A549 (cell line): Measurements from ENCODE around the gene GPM6B. TPM values are rescaled to one million over a fixed set of nuclear protein-coding genes. Genes with fewer than 3 reads are reported as not detected.

Experiments
- ATAC-seq, 2 experiments: fragments of 200-7000 bp in 1 of 2; fragments of >200 bp in 1 of 2; cut with Nextera tagmentation in 1 of 2; cut with Tn5 transposase in 1 of 2; 3 replicates each; pipeline versions ENCODE4 v1.8.0 to v1.9.1; 2018 to 2020; ENCODE audit warnings: mild to moderate bottlenecking in 1 of 2, moderate library complexity in 1 of 2
- CTCF ChIA-PET: fragments of 300-600 bp; sonication (Branson Sonifier 250); formaldehyde crosslinking; extraction: SDS; loops from one replicate; lab custom pipeline; 2021; ENCODE audit warnings: antibody characterized with exemption, inconsistent platforms; lab: Yijun Ruan, JAX
- POLR2A ChIA-PET: fragments of 350-600 bp; formaldehyde crosslinking; extraction: SDS; loops from one replicate; lab custom pipeline; 2021; ENCODE audit warnings: antibody characterized with exemption, inconsistent platforms; lab: Yijun Ruan, JAX
- DNase-seq, 2 experiments: peaks; one replicate each; pipeline versions ENCODE4 v3.0.0 to v3.0.0-alpha.2; 2011 to 2016; ENCODE audit warnings: low read depth in 1 of 2, low spot score in 1 of 2
- FAIRE-seq: peaks from 2 replicates; lab custom pipeline; 2011; peaks lifted over from hg19 to GRCh38; lab: Jason Lieb, UNC
- H3K27ac ChIP-seq, 2 experiments: fragments of >200 bp; sonication (Bioruptor Twin); formaldehyde crosslinking; 3 replicates each; pipeline ENCODE4 v1.5.1; 2016 to 2017
- H3K4me1 ChIP-seq: fragments of >200 bp; sonication (Bioruptor Twin); formaldehyde crosslinking; 3 replicates; pipeline ENCODE4 v1.6.1; 2016
- H3K4me2 ChIP-seq: fragments of >200 bp; sonication (Bioruptor Twin); formaldehyde crosslinking; 3 replicates; pipeline ENCODE4 v1.6.1; 2016
- H3K4me3 ChIP-seq: fragments of >200 bp; sonication (Bioruptor Twin); formaldehyde crosslinking; 3 replicates; pipeline ENCODE4 v1.5.1; 2016
- H3K9me3 ChIP-seq: fragments of >200 bp; sonication (Bioruptor Twin); formaldehyde crosslinking; 3 replicates; pipeline ENCODE4 v1.6.1; 2016
- BHLHE40 ChIP-seq: IDR thresholded peaks from 2 replicates; pipeline ENCODE4 v1.6.1; 2012; ENCODE audit warnings: low read depth, low read length, inconsistent platforms
- CBX8 ChIP-seq: fragments of 200-600 bp; sonication (generic); IDR thresholded peaks from 2 replicates; pipeline ENCODE4 v1.6.1; 2016
- CHD4 ChIP-seq: fragments of 200-600 bp; sonication (generic); IDR thresholded peaks from 2 replicates; pipeline ENCODE4 v1.6.1; 2016; ENCODE audit warnings: antibody characterized with exemption, mild to moderate bottlenecking, borderline replicate concordance
- FOSL2 ChIP-seq, 2 experiments: fragments of 450-650 bp in 1 of 2; fragments of >200 bp in 1 of 2; sonication (Bioruptor Twin) in 1 of 2; formaldehyde crosslinking; IDR thresholded peaks; 2 replicates each; pipeline versions ENCODE4 v1.5.0 to v1.6.1; 2016 to 2020; ENCODE audit warnings: mild to moderate bottlenecking in 1 of 2, moderate library complexity in 1 of 2
- FOXS1 ChIP-seq: fragments of 250-450 bp; sonication (Bioruptor Pico); IDR thresholded peaks from 2 replicates; pipeline ENCODE4 v1.5.0; 2020; ENCODE audit warnings: mild to moderate bottlenecking, moderate library complexity
- HEYL ChIP-seq: fragments of 250-450 bp; sonication (Bioruptor Pico); IDR thresholded peaks from 2 replicates; pipeline ENCODE4 v1.8.0; 2021; ENCODE audit warnings: mild to moderate bottlenecking, moderate library complexity
- HOXB5 ChIP-seq: fragments of 250-450 bp; sonication (Bioruptor Pico); IDR thresholded peaks from 2 replicates; pipeline ENCODE4 v1.5.0; 2020; ENCODE audit warnings: mild to moderate bottlenecking, moderate library complexity
- JUN ChIP-seq, 2 experiments: fragments of >200 bp; sonication (Bioruptor Twin); formaldehyde crosslinking; IDR thresholded peaks; 2 replicates in 1 of 2; 3 replicates in 1 of 2; pipeline ENCODE4 v1.6.1; 2016 to 2017
- MAFK ChIP-seq: fragments of 450-650 bp; IDR thresholded peaks from 2 replicates; pipeline ENCODE4 v1.6.1; 2014; ENCODE audit not compliant: partially characterized antibody
- MAX ChIP-seq: IDR thresholded peaks from 2 replicates; pipeline ENCODE4 v1.6.1; 2012
- NFE2L2 ChIP-seq: fragments of 150-350 bp; conservative IDR thresholded peaks from 2 replicates; pipeline ENCODE4 v1.6.1; 2014; ENCODE audit warnings: low read length
- NPAS2 ChIP-seq: fragments of 250-450 bp; sonication (Bioruptor Pico); IDR thresholded peaks from 2 replicates; pipeline ENCODE4 v1.8.0; 2022; ENCODE audit warnings: mild to moderate bottlenecking, moderate library complexity, borderline replicate concordance
- PHF8 ChIP-seq: fragments of 200-600 bp; sonication (generic); IDR thresholded peaks from 2 replicates; pipeline ENCODE4 v1.6.1; 2016; ENCODE audit warnings: low read depth, mild to moderate bottlenecking, antibody characterized with exemption, moderate library complexity, borderline replicate concordance
- POLR2AphosphoS2 ChIP-seq: conservative IDR thresholded peaks from 2 replicates; pipeline ENCODE4 v1.6.1; 2012; ENCODE audit warnings: low read length, improper control_type of control experiment, inconsistent platforms
- RARB ChIP-seq: fragments of 250-450 bp; sonication (Bioruptor Pico); IDR thresholded peaks from 2 replicates; pipeline ENCODE4 v1.8.0; 2021; ENCODE audit warnings: mild to moderate bottlenecking, moderate library complexity
- SMC3 ChIP-seq: fragments of >200 bp; sonication (Bioruptor Twin); formaldehyde crosslinking; IDR thresholded peaks from 3 replicates; pipeline ENCODE4 v1.6.1; 2018; ENCODE audit warnings: inconsistent platforms
- TP53 ChIP-seq: fragments of 250-450 bp; sonication (Bioruptor Pico); IDR thresholded peaks from 2 replicates; pipeline ENCODE4 v1.5.0; 2021; ENCODE audit warnings: mild to moderate bottlenecking, moderate library complexity
- ZC3H11A ChIP-seq: fragments of 450-650 bp; IDR thresholded peaks from 2 replicates; pipeline ENCODE4 v1.6.1; 2014; ENCODE audit warnings: antibody characterized with exemption, mild to moderate bottlenecking
- ZFP36 ChIP-seq: fragments of 450-650 bp; IDR thresholded peaks from 2 replicates; pipeline ENCODE4 v1.6.1; 2014; ENCODE audit warnings: borderline replicate concordance; ENCODE audit not compliant: partially characterized antibody
- ZNF302 ChIP-seq: fragments of 250-450 bp; sonication (Bioruptor Pico); IDR thresholded peaks from 2 replicates; pipeline ENCODE4 v1.9.0; 2021; ENCODE audit warnings: inconsistent platforms, mild to moderate bottlenecking, moderate library complexity
- ZSCAN20 ChIP-seq: fragments of 250-450 bp; sonication (Bioruptor Pico); IDR thresholded peaks from 2 replicates; pipeline ENCODE4 v1.8.0; 2022; ENCODE audit warnings: mild to moderate bottlenecking, moderate library complexity
- WGBS: methylation state at CpG from one replicate; pipeline ENCODE4 v1.1.6; 2017; ENCODE audit errors: missing lambda C conversion rate; 5-methylcytosine and 5-hydroxymethylcytosine counted together
- polyA plus RNA-seq, 4 experiments: library from polyadenylated mRNA; depleted of rRNA in 3 of 4; stranded (reverse); fragments of >200 nt; fragmentation: RNase III in 1 of 4; extraction: RNeasy Plus Mini Kit Qiagen cat#74134 plus additional on column Dnase treatment in 1 of 4; gene quantifications; 2 replicates in 3 of 4; 3 replicates in 1 of 4; pipeline ENCODE4 v1.2.3, GENCODE V29; 2011 to 2017

Gene GPM6B
- polyA plus RNA-seq, 2 of the 4 experiments (the other 2 are of a cell fraction) = 0.05 to 0.10 TPM

DNA sequence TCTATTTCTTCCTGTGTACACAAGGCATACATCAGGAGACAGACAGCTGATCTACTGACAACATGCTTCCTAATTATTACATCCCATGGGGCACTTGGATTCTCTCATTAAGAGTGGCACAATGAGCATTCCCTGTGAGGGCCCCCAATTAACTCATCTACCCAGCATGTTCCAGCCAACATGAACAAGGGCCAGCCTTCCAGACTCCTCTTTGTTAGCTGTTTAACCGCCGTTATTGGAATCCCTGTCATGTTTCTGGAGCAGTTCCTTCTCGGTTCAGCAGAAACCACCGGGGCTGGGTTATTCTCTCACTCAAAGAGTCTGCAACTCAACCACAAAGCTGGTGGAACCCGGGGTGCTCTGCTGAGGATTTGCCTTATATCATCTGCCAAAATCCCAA lies 9.9 kb upstream of the GPM6B start:
- DNase-seq = no peak
- no peak for TF ChIP-seq NPAS2 (CRISPR knock-in tag)
- no peak for TF ChIP-seq POLR2AphosphoS2
- WGBS = 59% methylated on average over 5 of the region's 5 CpGs
- H3K4me1 ChIP-seq = no peaks in the 10 kb centered on the region
- no peak overlapping the region for H3K4me3 ChIP-seq
- H3K4me2 ChIP-seq = no peak overlapping the region
- H3K27ac ChIP-seq = no peak overlapping the region
- no peaks in the 10 kb centered on the region for H3K9me3 ChIP-seq
- FAIRE-seq = no peak
- CTCF ChIA-PET = interaction anchor here (0.9 kb wide), 1 partner anchor 320 kb away, joined by 3 read pairs; no protein-coding TSS in a partner anchor
- ATAC-seq = no peak
- POLR2A ChIA-PET = no interaction called here

DNA sequence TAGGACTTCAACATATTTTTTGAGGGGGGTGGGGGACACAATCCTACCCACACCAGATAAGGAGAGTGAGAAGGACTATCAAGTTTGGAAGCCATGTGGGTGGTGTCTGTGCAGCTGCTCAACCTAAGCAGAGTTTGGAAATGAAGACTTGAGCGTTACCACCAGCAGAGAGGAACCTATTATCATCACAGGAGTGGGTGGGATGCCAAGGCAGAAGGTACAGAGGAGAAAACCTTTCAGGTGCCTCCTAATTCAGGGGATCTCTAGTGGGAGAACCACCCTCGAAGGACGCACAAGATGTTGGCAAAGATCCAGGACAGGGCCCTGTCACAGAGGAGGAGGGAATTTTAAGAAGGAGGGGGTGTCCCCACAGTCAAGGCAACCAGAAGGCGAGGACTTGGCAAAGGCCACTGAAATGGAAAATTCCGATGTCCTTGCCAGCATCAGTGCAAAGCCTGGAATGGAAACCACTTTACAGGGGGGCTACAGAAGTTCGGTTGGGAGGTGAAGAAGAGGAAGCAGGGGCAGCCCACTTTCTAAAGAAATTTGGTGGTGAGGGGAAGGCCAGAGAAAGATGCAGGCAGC lies 8.4 kb upstream of the GPM6B start:
- TF ChIP-seq NPAS2 (CRISPR knock-in tag) (no peak), BHLHE40 (no peak), CBX8 (no peak), TP53 (CRISPR knock-in tag) (no peak), RARB (CRISPR knock-in tag) (no peak), FOSL2 (IDR thresholded peaks at IDR 0.05) (no peak), FOSL2 (CRISPR knock-in tag; IDR thresholded peaks at IDR 0.05) (no peak), NFE2L2 (no peak), SMC3 (no peak), PHF8 (no peak), MAX (no peak), ZC3H11A (no peak)
- TF ChIP-seq, all 56 proteins: peak for 0
- no peak for ATAC-seq
- no peak for FAIRE-seq
- Histone ChIP-seq H3K9me3 (no peaks in the 10 kb centered on the region), H3K4me1 (no peaks in the 10 kb centered on the region), H3K27ac (no peak overlapping the region), H3K4me3 (no peak overlapping the region), H3K4me2 (no peak overlapping the region)
- no peak for DNase-seq
- ChIA-PET CTCF (interaction anchor here (0.6 kb wide), 1 partner anchor 28 kb away, joined by 3 read pairs; no protein-coding TSS in a partner anchor), POLR2A (no interaction called here)
- WGBS = 40% methylated on average over 6 of the region's 6 CpGs

- ATAC-seq = no peak
- 46% methylated on average over 6 of the region's 6 CpGs for WGBS
- no peaks in the 10 kb centered on the region for H3K9me3 ChIP-seq
- H3K4me3 ChIP-seq = no peak overlapping the region
- no peaks in the 10 kb centered on the region for H3K4me1 ChIP-seq
- ChIA-PET CTCF (no interaction called here), POLR2A (no interaction called here)
- no peak for DNase-seq
- H3K27ac ChIP-seq = no peak overlapping the region
- no peak for TF ChIP-seq BHLHE40
- TF ChIP-seq ZFP36 = no peak
- no peak for TF ChIP-seq FOXS1 (CRISPR knock-in tag)
- no peak for TF ChIP-seq ZNF302
- TF ChIP-seq SMC3 = no peak
- TF ChIP-seq HEYL = no peak
- no peak for TF ChIP-seq JUN (IDR thresholded peaks at IDR 0.05)
- no peak for TF ChIP-seq HOXB5 (CRISPR knock-in tag)
- TF ChIP-seq MAFK = no peak
- no peak for TF ChIP-seq ZSCAN20 (CRISPR knock-in tag)
- no peak for FAIRE-seq
- no peak overlapping the region for H3K4me2 ChIP-seq
These were observed 7.9 kb upstream of the GPM6B start for GRCh38 chrX:13824746-13825145.

GRCh38 chrX:13821738-13822137 lies 4.8 kb upstream of the GPM6B start:
- H3K9me3 ChIP-seq = no peaks in the 10 kb centered on the region
- ChIA-PET POLR2A (no interaction called here), CTCF (no interaction called here)
- no peak overlapping the region for H3K4me2 ChIP-seq
- no peak for TF ChIP-seq BHLHE40
- no peak for TF ChIP-seq CHD4
- FAIRE-seq (no peak), ATAC-seq (no peak), DNase-seq (no peak)
- H3K4me3 ChIP-seq = no peak overlapping the region
- no peaks in the 10 kb centered on the region for H3K4me1 ChIP-seq
- H3K27ac ChIP-seq = no peak overlapping the region
- 42% methylated on average over 6 of the region's 6 CpGs for WGBS
